Pancreas (tissue), 10 donors: ENCODE measurements around the gene SHISAL1. TPM values are rescaled to one million over a fixed set of nuclear protein-coding genes. Genes with fewer than 3 reads are reported as not detected.

ENCODE experiments used
- ATAC-seq, 4 donors: fragments of 200-7000 bp; cut with Tn5 transposase; one replicate each; pipeline versions ENCODE4 v1.8.0 to v1.9.1; 2020; ENCODE audit warnings: mild to moderate bottlenecking in 4 of 4, moderate library complexity in 4 of 4
- DNase-seq, 6 donors: peaks; one replicate each; pipeline ENCODE4 v3.0.0-alpha.2; 2020
- FAIRE-seq: peaks from 2 replicates; lab custom pipeline; 2012; peaks lifted over from hg19 to GRCh38; lab: Jason Lieb, UNC
- H3K27ac ChIP-seq, 4 donors: fragments of 200-600 bp; sonication (generic); 1 replicate in 3 of 4; 2 replicates in 1 of 4; pipeline versions ENCODE4 v1.5.0 to v1.8.0; 2020
- H3K27me3 ChIP-seq, 4 donors: fragments of 200-600 bp; one replicate each; pipeline ENCODE4 v1.8.0; 2021
- H3K36me3 ChIP-seq, 3 donors: fragments of 200-600 bp; sonication (generic) in 1 of 3; one replicate each; pipeline versions ENCODE4 v1.5.0 to v1.8.0; 2020 to 2021
- H3K4me1 ChIP-seq, 3 donors: fragments of 200-600 bp; one replicate each; pipeline ENCODE4 v1.8.0; 2021
- H3K4me3 ChIP-seq, 4 donors: fragments of 200-600 bp; sonication (generic) in 2 of 4; one replicate each; pipeline versions ENCODE4 v1.5.0 to v1.8.0; 2020 to 2021
- H3K9me3 ChIP-seq, 4 donors: fragments of 200-600 bp; one replicate each; pipeline ENCODE4 v1.8.0; 2021
- WGBS, 2 donors: extraction: QIAGEN DNeasy Blood & Tissue Kit; methylation state at CpG; one replicate each; pipeline ENCODE4 v1.1.7; 2013; 5-methylcytosine and 5-hydroxymethylcytosine counted together
- intact Hi-C, 3 donors: fragments of 100-400 bp; cut with DNase I; formaldehyde crosslinking; loops; one replicate each; pipeline versions ENCODE4 v1.11.1 to v1.14.2; 2022
- polyA plus RNA-seq, 2 donors: library from polyadenylated mRNA; stranded (reverse); fragments of 200-250 nt; gene quantifications; one replicate each; pipeline ENCODE4 v1.2.3, GENCODE V29; 2013
- total RNA-seq, 6 donors: library from RNA; stranded (reverse); fragmentation: NEBNext Ultra II Directional in 4 of 6; extraction: Animal tissue kit (Norgen Biotek cat#: 25700) in 4 of 6; gene quantifications; one replicate each; pipeline versions ENCODE4 v1.2.1 to v1.2.4, GENCODE V29; 2021 to 2023
- TF ChIP-seq, protein P1 (sequence below), 4 donors: fragments of 200-600 bp; sonication (generic) in 3 of 4; IDR thresholded peaks; one replicate each; pipeline versions ENCODE4 v1.5.0 to v1.8.0; 2021; ENCODE audit warnings: antibody characterized with exemption in 4 of 4
- donor health status: healthy with polysubstance abuse.
- donor health status: DM: no; HTN: no; CAD: no; lungs with moderate emphysema.
- donor health status: DM: no; HTN: no; CAD: no.
- donor health status: control.
- donor health status: control.
- donor health status: Bipolar disorder and iron deficiency.
- donor health status: DM: yes; HTN: yes; CAD: no.
- donor health status: DM: no; HTN: no; CAD: no.
- donor health status: DM: no; HTN: no; CAD: no.
- donor health status: DM: yes; HTN: yes; CAD: no.

The SHISAL1 gene
- 1 to 10 TPM in 1 of 6 donors, under 1 TPM in 5; 0.35 to 1.3 (median 0.47) TPM for total RNA-seq
- under 1 TPM; 0.87 to 0.99 TPM for polyA plus RNA-seq

- Histone ChIP-seq H3K36me3 (no peaks in the 10 kb centered on the region), H3K27ac (no peak within 1 kb of the TSS), H3K27me3 (no peaks in the 10 kb centered on the region), H3K4me1 (no peaks in the 10 kb centered on the region), H3K4me3 (no peak within 1 kb of the TSS), H3K9me3 (no peaks in the 10 kb centered on the region)
- WGBS, 2 donors: 67 to 69% methylated on average over 12 of the region's 12 CpGs
- TF ChIP-seq, protein P1, sequence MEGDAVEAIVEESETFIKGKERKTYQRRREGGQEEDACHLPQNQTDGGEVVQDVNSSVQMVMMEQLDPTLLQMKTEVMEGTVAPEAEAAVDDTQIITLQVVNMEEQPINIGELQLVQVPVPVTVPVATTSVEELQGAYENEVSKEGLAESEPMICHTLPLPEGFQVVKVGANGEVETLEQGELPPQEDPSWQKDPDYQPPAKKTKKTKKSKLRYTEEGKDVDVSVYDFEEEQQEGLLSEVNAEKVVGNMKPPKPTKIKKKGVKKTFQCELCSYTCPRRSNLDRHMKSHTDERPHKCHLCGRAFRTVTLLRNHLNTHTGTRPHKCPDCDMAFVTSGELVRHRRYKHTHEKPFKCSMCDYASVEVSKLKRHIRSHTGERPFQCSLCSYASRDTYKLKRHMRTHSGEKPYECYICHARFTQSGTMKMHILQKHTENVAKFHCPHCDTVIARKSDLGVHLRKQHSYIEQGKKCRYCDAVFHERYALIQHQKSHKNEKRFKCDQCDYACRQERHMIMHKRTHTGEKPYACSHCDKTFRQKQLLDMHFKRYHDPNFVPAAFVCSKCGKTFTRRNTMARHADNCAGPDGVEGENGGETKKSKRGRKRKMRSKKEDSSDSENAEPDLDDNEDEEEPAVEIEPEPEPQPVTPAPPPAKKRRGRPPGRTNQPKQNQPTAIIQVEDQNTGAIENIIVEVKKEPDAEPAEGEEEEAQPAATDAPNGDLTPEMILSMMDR (IDR thresholded peaks at IDR 0.05): no peak
- no peak for ATAC-seq
- peak in 1 of 6 donors; percentile 12 for DNase-seq
- intact Hi-C loops: no loop called here
- no peak for FAIRE-seq
Observed at GRCh38 chr22:44312766-44313165, at the start of gene SHISAL1. TSS of gene SHISAL1 (minus strand) at chr22:44312951. CDS start at chr22:44300945, 12,006 bp downstream.

DNA sequence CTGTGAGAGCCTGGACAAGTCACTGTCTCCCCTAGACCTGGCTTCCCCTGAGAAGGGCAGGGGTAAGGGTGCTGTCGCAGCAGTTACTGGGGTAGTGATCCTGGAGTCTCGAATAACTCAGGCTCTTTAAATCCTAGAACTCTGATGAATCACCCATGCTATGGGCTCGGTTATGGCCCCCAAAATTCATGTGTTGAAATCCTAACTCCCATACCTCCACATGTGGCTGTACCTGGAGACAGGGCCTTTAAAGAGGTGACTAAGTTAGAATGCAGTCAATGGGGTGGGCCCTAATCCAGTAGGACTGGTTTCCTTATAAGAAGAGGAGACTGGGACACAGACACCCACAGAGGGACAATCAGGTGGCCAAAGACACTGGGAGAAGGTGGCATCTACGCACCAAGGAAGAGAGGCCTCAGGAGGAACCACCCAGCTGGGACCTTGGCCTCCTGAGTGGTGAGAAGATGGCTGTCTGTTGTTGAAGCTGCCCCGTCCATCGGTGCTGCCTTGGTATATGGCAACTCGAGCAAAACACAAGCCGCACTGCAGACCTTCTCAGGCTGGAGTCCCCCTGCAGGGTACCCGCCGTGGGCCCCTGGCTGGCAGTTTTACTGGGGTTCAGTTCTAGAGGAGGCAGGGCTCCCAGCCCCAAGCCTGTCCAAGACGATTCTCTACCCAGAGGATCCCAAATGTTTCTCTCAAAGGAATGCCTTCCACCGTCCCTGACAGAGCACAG, 48.8 kb upstream of the SHISAL1 start:
- no peak overlapping the region for H3K27ac ChIP-seq
- no peaks in the 10 kb centered on the region for H3K27me3 ChIP-seq
- no peak for FAIRE-seq
- no peaks in the 10 kb centered on the region for H3K36me3 ChIP-seq
- ATAC-seq: no peak
- peak in 2 of 6 donors; percentile 29 to 32 for DNase-seq
- H3K9me3 ChIP-seq: no peaks in the 10 kb centered on the region
- no peak overlapping the region for H3K4me3 ChIP-seq
- TF ChIP-seq, protein P1 (IDR thresholded peaks at IDR 0.05): no peak
- intact Hi-C loops: no loop called here
- WGBS, 2 donors: 73 to 79% methylated on average over 12 of the region's 12 CpGs
- H3K4me1 ChIP-seq: no peaks in the 10 kb centered on the region

- TF ChIP-seq, protein P1 (IDR thresholded peaks at IDR 0.05): no peak
- Histone ChIP-seq H3K9me3 (no peaks in the 10 kb centered on the region), H3K36me3 (no peaks in the 10 kb centered on the region), H3K27ac (no peak overlapping the region), H3K4me3 (no peak overlapping the region), H3K27me3 (no peaks in the 10 kb centered on the region), H3K4me1 (no peaks in the 10 kb centered on the region)
- no peak for FAIRE-seq
- intact Hi-C loops: no loop called here
- DNase-seq: peak in 2 of 6 donors; percentile 33 to 51
- 72% methylated on average over 25 of the region's 25 CpGs for WGBS, 2 donors
- peak in 1 of 4 donors; percentile 34 for ATAC-seq
Observed at GRCh38 chr22:44360668-44361381, 48.1 kb upstream of the SHISAL1 start.

GRCh38 chr22:44360306-44360667, 47.5 kb upstream of the SHISAL1 start:
- ATAC-seq: no peak
- WGBS, 2 donors: 65 to 70% methylated on average over 12 of the region's 12 CpGs
- H3K4me1 ChIP-seq: no peaks in the 10 kb centered on the region
- FAIRE-seq: no peak
- H3K27ac ChIP-seq: no peak overlapping the region
- TF ChIP-seq, protein P1 (IDR thresholded peaks at IDR 0.05): no peak
- no peaks in the 10 kb centered on the region for H3K9me3 ChIP-seq
- no peaks in the 10 kb centered on the region for H3K27me3 ChIP-seq
- intact Hi-C loops: no loop called here
- H3K36me3 ChIP-seq: no peaks in the 10 kb centered on the region
- H3K4me3 ChIP-seq: no peak overlapping the region
- peak in 1 of 6 donors; percentile 30 for DNase-seq
